WTC11 (cell line): Measurements from ENCODE around the gene ATG7. TPM values are rescaled to one million over a fixed set of nuclear protein-coding genes. Genes with fewer than 3 reads are reported as not detected.
"Not testable (repeated sequence)": the region's sequence is repeated elsewhere in the genome, so short reads cannot be mapped to it uniquely, and the experiment has no call there.

ENCODE experiments used
- ATAC-seq: fragments of 200-7000 bp; cut with Tn5 transposase; 2 replicates; pipeline ENCODE4 v1.10.0; 2021; ENCODE audit warnings: mild to moderate bottlenecking, moderate library complexity
- CTCF ChIA-PET: fragments of 300-600 bp; sonication (Branson Sonifier 250); formaldehyde crosslinking; loops from one replicate; lab custom pipeline; 2021; ENCODE audit warnings: antibody characterized with exemption; lab: Charles Lee
- POLR2A ChIA-PET: fragments of 350-600 bp; sonication (Branson Sonifier 250); formaldehyde crosslinking; loops from one replicate; lab custom pipeline; 2021; ENCODE audit warnings: antibody characterized with exemption; lab: Charles Lee
- DNase-seq: peaks from one replicate; pipeline ENCODE4 v3.0.0; 2021; ENCODE audit warnings: low spot score
- H3K27ac Mint-ChIP-seq: 2 replicates; pipeline ENCODE4 v1.8.0; 2021; ENCODE audit warnings: mixed read lengths
- H3K27me3 Mint-ChIP-seq: 2 replicates; pipeline ENCODE4 v1.8.0; 2021; ENCODE audit warnings: low read depth, mild to moderate bottlenecking, moderate library complexity, mixed read lengths
- H3K36me3 Mint-ChIP-seq: 2 replicates; pipeline ENCODE4 v1.8.0; 2021; ENCODE audit warnings: mixed read lengths
- H3K4me1 Mint-ChIP-seq: 2 replicates; pipeline ENCODE4 v1.8.0; 2022; ENCODE audit warnings: mixed read lengths
- H3K4me3 Mint-ChIP-seq: 2 replicates; pipeline ENCODE4 v1.8.0; 2021; ENCODE audit warnings: mild to moderate bottlenecking, moderate library complexity, mixed read lengths
- H3K9me3 Mint-ChIP-seq: 2 replicates; pipeline ENCODE4 v1.8.0; 2021; ENCODE audit warnings: mixed read lengths
- CREB1 ChIP-seq: sonication (generic); formaldehyde crosslinking; IDR thresholded peaks from 2 replicates; pipeline ENCODE4 v1.8.0; 2023; ENCODE audit warnings: mild to moderate bottlenecking, missing genetic modification reagents
- E2F1 ChIP-seq: sonication (generic); formaldehyde crosslinking; IDR thresholded peaks from 2 replicates; pipeline ENCODE4 v1.8.0; 2022; ENCODE audit warnings: mild to moderate bottlenecking, missing genetic modification reagents
- E2F4 ChIP-seq: sonication (generic); formaldehyde crosslinking; IDR thresholded peaks from 2 replicates; pipeline ENCODE4 v1.8.1; 2022; ENCODE audit warnings: low read depth, mild to moderate bottlenecking, moderate library complexity, missing genetic modification reagents, borderline replicate concordance
- ELF4 ChIP-seq: sonication (generic); formaldehyde crosslinking; IDR thresholded peaks from 2 replicates; pipeline ENCODE4 v1.8.1; 2022; ENCODE audit warnings: low read depth, mild to moderate bottlenecking, moderate library complexity, missing genetic modification reagents
- ESRRA ChIP-seq: sonication (generic); formaldehyde crosslinking; IDR thresholded peaks from 2 replicates; pipeline ENCODE4 v1.8.1; 2022; ENCODE audit warnings: mild to moderate bottlenecking, missing genetic modification reagents, borderline replicate concordance
- GRHL2 ChIP-seq: fragments of 250-450 bp; sonication (Bioruptor Pico); IDR thresholded peaks from 2 replicates; pipeline ENCODE4 v1.8.0; 2022; ENCODE audit warnings: mild to moderate bottlenecking, moderate library complexity; ENCODE audit not compliant: insufficient replicate concordance, severe bottlenecking
- HMGXB4 ChIP-seq: sonication (generic); formaldehyde crosslinking; IDR thresholded peaks from 2 replicates; pipeline ENCODE4 v1.8.1; 2023; ENCODE audit warnings: mild to moderate bottlenecking, moderate library complexity, missing genetic modification reagents
- MLX ChIP-seq: sonication (generic); formaldehyde crosslinking; IDR thresholded peaks from 2 replicates; pipeline ENCODE4 v1.8.1; 2023; ENCODE audit warnings: mild to moderate bottlenecking, missing genetic modification reagents, moderate library complexity
- NFATC4 ChIP-seq: fragments of 250-450 bp; sonication (Bioruptor Pico); IDR thresholded peaks from 2 replicates; pipeline ENCODE4 v1.9.0; 2021; ENCODE audit warnings: mild to moderate bottlenecking
- NR3C1 ChIP-seq: sonication (generic); formaldehyde crosslinking; conservative IDR thresholded peaks from 2 replicates; pipeline ENCODE4 v1.8.1; 2023; ENCODE audit warnings: low read depth, mild to moderate bottlenecking, missing genetic modification reagents
- PRRX2 ChIP-seq: fragments of 250-450 bp; sonication (Bioruptor Pico); IDR thresholded peaks from 2 replicates; pipeline ENCODE4 v1.8.0; 2021; ENCODE audit warnings: mild to moderate bottlenecking
- RORB ChIP-seq: fragments of 250-450 bp; sonication (Bioruptor Pico); IDR thresholded peaks from 2 replicates; pipeline ENCODE4 v1.9.0; 2021; ENCODE audit warnings: mild to moderate bottlenecking
- ZBTB43 ChIP-seq: sonication (generic); formaldehyde crosslinking; IDR thresholded peaks from 2 replicates; pipeline ENCODE4 v1.8.1; 2023; ENCODE audit warnings: mild to moderate bottlenecking, missing genetic modification reagents
- ZNF219 ChIP-seq: sonication (generic); formaldehyde crosslinking; IDR thresholded peaks from 2 replicates; pipeline ENCODE4 v1.8.0; 2023; ENCODE audit warnings: missing genetic modification reagents, mild to moderate bottlenecking, borderline replicate concordance
- ZNF232 ChIP-seq: sonication (generic); formaldehyde crosslinking; IDR thresholded peaks from 2 replicates; pipeline ENCODE4 v1.8.0; 2022; ENCODE audit warnings: mild to moderate bottlenecking, missing genetic modification reagents
- ZNF263 ChIP-seq: sonication (generic); formaldehyde crosslinking; IDR thresholded peaks from 2 replicates; pipeline ENCODE4 v1.8.1; 2022; ENCODE audit warnings: low read depth, mild to moderate bottlenecking, moderate library complexity, missing genetic modification reagents
- ZNF317 ChIP-seq: sonication (generic); formaldehyde crosslinking; IDR thresholded peaks from 2 replicates; pipeline ENCODE4 v1.8.1; 2023; ENCODE audit warnings: low read depth, mild to moderate bottlenecking, moderate library complexity, missing genetic modification reagents, borderline replicate concordance
- ZNF396 ChIP-seq: fragments of 250-450 bp; sonication (Bioruptor Pico); IDR thresholded peaks from 2 replicates; pipeline ENCODE4 v1.8.0; 2021; ENCODE audit warnings: mild to moderate bottlenecking, moderate library complexity, borderline replicate concordance
- total RNA-seq: library from RNA; stranded (reverse); gene quantifications from 3 replicates; pipeline ENCODE4 v1.2.3, GENCODE V29; 2021

The ATG7 gene
- total RNA-seq, 1 experiment from 2014 or later = 17.5 TPM

- CTCF ChIA-PET = interaction anchor here (1.4 kb wide), 1 partner anchor 134 kb away, joined by 3 read pairs; the partner anchor contains the start of gene VGLL4
- H3K4me3 Mint-ChIP-seq = no peak overlapping the region
Measured at GRCh38 chr3:11510001-11510340, 237.8 kb downstream of the ATG7 start.

GRCh38 chr3:11510356-11510755, 238.2 kb downstream of the ATG7 start:
- ATAC-seq (no peak), DNase-seq (no peak)
- peaks cover 8% of the 10 kb centered on the region for H3K36me3 Mint-ChIP-seq
- H3K4me3 Mint-ChIP-seq = no peak overlapping the region
- TF ChIP-seq CREB1 (CRISPR knock-in tag) = no peak
- TF ChIP-seq GRHL2 (CRISPR knock-in tag) = no peak
- 0 out of 2 replicates have a peak overlapping the region, but pooled peaks have one; percentile 10 for H3K27ac Mint-ChIP-seq
- ChIA-PET CTCF (no interaction called here), POLR2A (no interaction called here)
- no peaks in the 10 kb centered on the region for H3K27me3 Mint-ChIP-seq
- H3K9me3 Mint-ChIP-seq = peaks cover 7% of the 10 kb centered on the region
- H3K4me1 Mint-ChIP-seq = peaks cover 38% of the 10 kb centered on the region

More at GRCh38 chr3:11510001-11510340, 237.8 kb downstream of the ATG7 start:
- Mint-ChIP-seq H3K27ac (peak overlapping the region; percentile 13; the same call in 1 of the 2 replicates), H3K27me3 (no peaks in the 10 kb centered on the region), H3K4me1 (peaks cover 38% of the 10 kb centered on the region), H3K36me3 (peaks cover 8% of the 10 kb centered on the region), H3K9me3 (peaks cover 7% of the 10 kb centered on the region)
- POLR2A ChIA-PET = no interaction called here
- no peak for ATAC-seq
- DNase-seq = no peak
- TF ChIP-seq RORB (CRISPR knock-in tag) (no peak), MLX (CRISPR knock-in tag) (no peak), ELF4 (CRISPR knock-in tag) (no peak), ZNF317 (CRISPR knock-in tag) (no peak), ZNF396 (CRISPR knock-in tag) (no peak), E2F4 (CRISPR knock-in tag) (no peak)

GRCh38 chr3:11511606-11512005, 239.4 kb downstream of the ATG7 start:
- H3K36me3 Mint-ChIP-seq, H3K4me3 Mint-ChIP-seq, H3K9me3 Mint-ChIP-seq, ATAC-seq, H3K27me3 Mint-ChIP-seq, H3K27ac Mint-ChIP-seq, CTCF ChIA-PET, POLR2A ChIA-PET, DNase-seq: not testable (repeated sequence)
- peaks cover 38% of the 10 kb centered on the region for H3K4me1 Mint-ChIP-seq

- H3K9me3 Mint-ChIP-seq, H3K27me3 Mint-ChIP-seq, CTCF ChIA-PET, H3K4me3 Mint-ChIP-seq, POLR2A ChIA-PET, ATAC-seq, H3K36me3 Mint-ChIP-seq, DNase-seq, H3K27ac Mint-ChIP-seq: not testable (repeated sequence)
- H3K4me1 Mint-ChIP-seq = peaks cover 46% of the 10 kb centered on the region
Measured at GRCh38 chr3:11513125-11513816, 241.1 kb downstream of the ATG7 start.

GRCh38 chr3:11513817-11514135, 241.6 kb downstream of the ATG7 start:
- Mint-ChIP-seq H3K27me3 (no peaks in the 10 kb centered on the region), H3K36me3 (peaks cover 8% of the 10 kb centered on the region), H3K27ac (no peak overlapping the region), H3K9me3 (peaks cover 7% of the 10 kb centered on the region), H3K4me1 (peaks cover 41% of the 10 kb centered on the region), H3K4me3 (no peak overlapping the region)
- ATAC-seq = no peak
- CTCF ChIA-PET = no interaction called here
- POLR2A ChIA-PET = no interaction called here
- no peak for DNase-seq
- TF ChIP-seq ELF4 (CRISPR knock-in tag) (no peak), ZNF232 (CRISPR knock-in tag) (no peak), ZNF263 (CRISPR knock-in tag) (no peak), NFATC4 (CRISPR knock-in tag) (no peak), E2F1 (CRISPR knock-in tag) (no peak), ZNF219 (CRISPR knock-in tag) (no peak), NR3C1 (no peak), HMGXB4 (CRISPR knock-in tag) (no peak), RORB (CRISPR knock-in tag) (no peak), ZBTB43 (no peak), PRRX2 (CRISPR knock-in tag) (no peak), ESRRA (no peak)
